Dermis microvascular lymphatic vessel endothelial cell (primary cell): ENCODE results near the gene PMM2. TPM values are rescaled to one million over a fixed set of nuclear protein-coding genes. Genes with fewer than 3 reads are reported as not detected.
"Not testable (repeated sequence)": the region's sequence is repeated elsewhere in the genome, so short reads cannot be mapped to it uniquely, and the experiment has no call there.

Source experiments
- DNase-seq, 2 donors: peaks; one replicate each; pipeline versions ENCODE4 v3.0.0 to v3.0.0-alpha.2; 2010; ENCODE audit warnings: low read depth in 2 of 2
- total RNA-seq: library from RNA; depleted of rRNA; stranded (reverse); fragments of >200 nt; gene quantifications from 2 replicates; pipeline ENCODE4 v1.2.1, GENCODE V29; 2014

The PMM2 gene
- total RNA-seq, 1 donor from 2014 or later = 13.5 TPM

DNA sequence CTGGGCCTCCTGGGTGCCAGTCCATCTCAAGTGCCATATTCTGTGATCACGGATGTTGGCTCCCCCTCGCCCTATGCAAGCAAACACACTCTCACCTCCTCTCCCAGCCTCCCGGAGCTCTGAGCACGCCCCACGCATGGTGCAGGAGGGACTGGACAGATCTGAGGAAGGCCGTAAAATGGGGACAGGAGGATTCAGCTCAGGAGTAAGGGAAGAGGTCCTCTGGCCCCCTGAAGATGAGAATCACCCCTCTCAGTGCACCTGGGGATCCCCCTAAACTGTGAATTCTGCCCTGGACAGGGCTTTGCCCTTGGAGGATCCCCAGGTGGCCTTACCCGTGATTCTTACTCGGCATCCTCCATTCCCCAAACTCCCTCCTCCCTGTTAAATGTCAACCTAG is 15.8 kb upstream of the PMM2 start:
- DNase-seq = no peak

DNA sequence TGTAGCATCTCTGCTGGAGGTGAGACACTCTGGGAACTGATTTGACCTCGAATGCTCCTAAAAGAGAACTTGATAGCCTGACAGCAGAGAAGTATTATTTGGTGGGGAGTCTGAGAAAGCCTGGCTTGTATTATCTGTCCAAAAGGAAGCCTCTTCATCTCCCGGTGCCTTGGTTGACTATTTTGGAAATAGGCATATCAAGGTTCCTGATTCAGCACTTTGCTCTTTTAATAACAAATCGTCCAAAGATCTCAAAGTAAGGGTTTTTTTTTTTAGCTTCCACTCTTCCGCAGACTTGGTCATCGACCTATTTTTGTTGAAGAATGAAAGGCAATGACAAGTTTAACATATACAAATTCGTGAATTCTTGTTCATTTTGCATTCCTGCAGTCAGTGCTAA is 15.0 kb upstream of the PMM2 start:
- DNase-seq = no peak

DNA sequence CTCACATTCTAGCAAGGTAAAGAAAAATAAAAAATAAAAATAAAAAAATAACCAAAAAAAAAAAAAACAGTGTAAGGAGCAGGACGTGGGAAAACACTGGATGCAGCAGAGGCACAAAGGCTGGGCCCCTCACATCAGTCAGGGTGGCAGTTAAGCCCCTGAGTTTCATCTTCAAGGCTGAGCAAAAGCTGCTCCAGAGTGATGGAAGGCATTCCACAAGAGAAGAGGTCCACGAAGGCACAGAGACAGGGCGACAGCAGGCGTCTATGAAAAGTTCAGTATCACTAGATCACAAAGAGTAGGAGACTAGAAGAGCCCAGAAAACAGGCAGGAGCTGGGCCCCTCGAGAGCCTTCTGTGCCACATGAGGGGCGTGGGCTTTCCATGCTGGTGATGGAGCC is 12.2 kb upstream of the PMM2 start:
- no peak for DNase-seq

DNA sequence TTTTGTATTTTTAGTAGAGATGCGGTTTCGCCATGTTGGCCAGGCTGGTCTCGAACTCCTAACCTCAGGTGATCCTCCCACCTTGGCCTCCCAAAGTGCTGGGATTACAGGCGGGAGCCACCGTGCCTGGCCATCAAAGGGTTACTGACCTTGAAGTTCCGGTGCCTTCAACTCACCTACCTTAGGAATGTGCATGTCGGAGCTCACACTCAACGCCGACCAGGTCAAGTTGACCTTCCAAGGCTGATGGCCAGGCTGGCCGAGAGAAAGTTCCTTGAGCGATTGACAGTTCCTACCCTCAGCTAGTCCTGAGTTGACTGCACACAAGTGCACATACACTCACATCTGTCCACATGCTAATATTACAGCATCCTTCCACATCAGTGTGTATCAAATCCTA is 11.3 kb upstream of the PMM2 start:
- not testable (repeated sequence) for DNase-seq

DNA sequence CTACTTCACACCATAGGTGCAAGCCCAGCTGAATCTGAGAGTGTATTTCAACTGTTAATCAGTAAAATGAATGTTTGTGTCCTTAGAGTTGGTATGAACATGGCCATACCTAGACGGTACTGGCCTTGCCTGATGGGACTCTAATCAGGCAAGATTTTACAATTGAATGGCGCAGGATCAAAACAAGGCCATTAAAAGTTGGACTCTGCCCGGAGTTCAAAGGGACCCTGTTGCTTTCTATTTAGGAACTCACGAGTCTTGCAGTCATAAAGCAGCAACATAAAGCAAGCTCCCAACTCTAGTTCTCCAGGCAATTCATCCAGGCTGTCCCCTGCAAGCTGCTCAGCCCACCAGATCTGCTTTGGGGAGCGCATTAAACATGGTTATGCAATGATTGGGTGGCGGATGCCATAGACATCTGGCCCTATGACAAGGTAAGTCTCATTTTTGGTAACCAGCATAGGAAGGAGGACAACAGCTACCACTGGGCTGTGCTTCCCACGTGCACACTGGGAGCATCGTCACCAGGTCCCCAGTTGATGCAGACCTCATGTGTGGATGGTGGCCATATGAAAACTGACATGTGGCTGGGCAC is 9.0 kb upstream of the PMM2 start:
- no peak for DNase-seq

DNA sequence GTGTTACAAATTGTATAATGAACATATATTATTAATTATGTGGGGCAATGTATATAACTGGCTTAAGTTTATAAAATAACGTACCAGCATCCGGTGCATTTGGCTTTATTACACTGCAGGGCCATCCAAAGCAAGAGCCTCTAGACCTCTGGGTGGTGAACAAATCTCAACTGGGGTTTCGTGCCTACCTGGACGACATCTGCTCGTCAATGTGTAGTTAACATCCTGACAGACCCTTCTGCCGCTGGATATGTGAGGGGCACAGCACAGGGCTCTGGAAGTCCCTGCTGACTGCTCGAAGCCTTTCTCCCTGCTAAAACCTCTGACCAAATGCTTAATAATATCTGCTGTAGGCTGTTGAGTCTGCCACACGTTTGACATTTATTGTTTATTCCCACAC is 2.5 kb upstream of the PMM2 start:
- DNase-seq = no peak

DNA sequence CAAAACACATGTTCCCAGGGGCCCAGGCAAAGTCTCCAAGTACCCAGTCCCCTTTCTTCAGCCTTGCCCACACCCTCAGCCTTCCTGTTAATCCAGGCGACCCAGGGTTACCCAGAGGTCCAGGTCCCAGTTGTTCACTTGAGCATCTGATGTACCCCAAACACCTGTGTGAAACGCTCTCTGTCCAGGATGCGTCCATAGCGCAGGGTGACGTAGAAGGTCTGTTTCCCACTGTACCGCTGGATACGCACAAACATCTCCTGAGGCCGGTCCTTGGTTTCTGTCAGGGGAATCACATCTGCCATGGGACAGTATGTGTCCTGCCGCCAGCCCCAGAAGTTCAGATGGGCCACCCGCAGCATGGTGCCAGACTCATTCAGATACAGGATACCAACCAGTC is 1.8 kb upstream of the PMM2 start:
- no peak for DNase-seq

DNA sequence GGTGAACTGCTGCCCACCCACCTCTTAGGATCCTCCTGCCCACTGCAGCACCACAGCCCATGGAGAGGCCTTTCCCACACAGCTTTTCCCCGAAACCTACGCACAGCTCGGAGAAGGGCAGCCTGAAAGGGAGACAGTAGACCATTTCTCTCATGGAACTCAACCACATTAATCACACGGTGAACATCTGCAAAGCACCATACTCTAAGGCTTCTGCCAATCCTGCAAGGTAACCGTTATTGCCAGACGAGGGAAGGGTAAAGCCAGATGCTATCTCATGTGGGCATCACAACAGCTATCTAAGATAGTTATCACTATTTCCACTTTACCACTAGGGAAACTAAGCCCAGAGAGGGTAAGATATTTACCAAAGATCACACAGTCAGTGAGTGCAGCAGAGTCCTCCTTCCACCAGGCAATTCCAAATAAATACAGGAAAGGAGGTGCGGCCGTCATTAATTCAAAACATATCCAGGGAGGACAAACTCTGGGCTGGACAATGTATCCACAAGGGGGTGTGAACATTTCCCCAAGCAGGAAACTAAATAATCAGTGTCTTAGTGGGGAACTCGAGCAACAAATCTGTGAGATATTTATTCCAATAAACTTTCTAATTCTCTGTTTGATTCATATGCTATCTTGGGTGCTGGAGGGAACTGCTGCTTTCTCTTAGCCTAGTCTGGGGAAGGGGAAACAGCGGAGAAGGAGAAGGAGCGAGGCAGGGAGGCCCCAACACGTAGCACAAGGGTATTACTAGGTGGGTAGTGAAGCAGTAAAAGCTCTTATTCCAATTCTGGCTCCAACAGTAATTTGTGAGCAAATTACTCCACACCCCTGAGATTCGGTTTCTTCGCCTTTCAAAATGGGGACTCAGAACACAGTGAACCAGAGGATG is 923 bp upstream of the PMM2 start:
- DNase-seq = peak in 1 of 2 donors; percentile 16

DNA sequence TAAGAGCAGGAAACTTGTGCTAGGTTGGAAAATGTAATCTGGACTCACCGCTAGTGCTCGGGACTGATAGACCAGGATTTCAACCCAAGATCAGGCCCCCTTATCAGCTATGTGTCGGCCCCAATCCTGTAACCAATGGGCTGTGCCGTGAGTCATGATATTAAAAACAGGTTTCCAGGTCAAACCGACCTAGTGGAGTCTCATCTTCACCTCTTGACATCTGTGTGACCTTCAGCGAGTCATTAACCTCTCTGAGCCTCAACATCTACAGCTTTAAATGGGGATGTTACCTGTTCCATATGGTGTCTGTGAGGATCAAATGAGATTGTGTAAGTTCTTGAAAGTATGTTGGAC is 512 bp downstream of the PMM2 start:
- peak in 1 of 2 donors; percentile 59 for DNase-seq

DNA sequence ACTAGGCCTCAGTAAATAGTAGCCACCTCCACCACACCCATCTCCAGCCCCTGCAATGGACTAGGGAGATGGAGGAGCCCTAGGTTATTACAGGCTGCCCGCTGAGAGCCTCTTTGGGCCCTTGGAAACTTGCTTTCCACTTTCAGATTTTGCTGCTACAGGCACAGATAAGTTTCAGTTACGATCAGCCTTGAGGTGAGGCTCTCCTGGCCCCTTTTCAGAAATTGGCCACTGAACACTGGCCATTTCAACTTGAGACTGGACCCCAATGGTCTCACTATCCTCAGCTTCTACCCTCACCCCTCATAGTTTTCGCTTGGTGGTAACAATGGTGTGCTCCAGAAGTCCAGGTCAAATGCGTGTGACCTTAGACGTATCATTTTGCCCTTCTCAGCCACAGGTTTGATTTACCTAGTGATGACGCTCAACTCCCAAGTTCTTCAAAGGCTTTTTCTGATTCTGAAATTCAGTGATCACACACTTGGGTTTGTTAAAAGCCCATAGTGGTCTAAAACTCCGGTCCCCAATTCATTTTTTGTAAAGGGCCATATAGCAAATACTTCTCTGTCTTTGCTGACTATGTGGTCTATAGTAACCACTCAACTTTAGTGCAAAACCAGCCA is 1.0 kb downstream of the PMM2 start:
- DNase-seq = no peak

DNA sequence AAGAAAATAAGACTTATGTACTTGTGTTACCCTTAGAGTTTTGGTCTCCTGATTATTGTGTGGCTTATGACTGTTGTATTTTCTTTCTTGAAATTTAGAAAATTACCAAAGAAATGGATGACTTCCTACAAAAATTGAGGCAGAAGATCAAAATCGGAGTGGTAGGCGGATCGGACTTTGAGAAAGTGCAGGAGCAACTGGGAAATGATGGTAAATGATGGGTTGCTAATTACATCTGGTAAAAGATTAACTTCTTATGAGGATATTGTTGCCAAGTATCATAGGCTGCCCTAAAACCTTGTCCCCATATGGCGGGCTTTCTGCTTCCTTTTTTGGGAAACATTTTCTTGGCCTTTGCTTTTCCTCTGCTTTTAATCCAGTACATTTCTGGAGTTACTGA is 4.1 kb downstream of the PMM2 start:
- no peak for DNase-seq

DNA sequence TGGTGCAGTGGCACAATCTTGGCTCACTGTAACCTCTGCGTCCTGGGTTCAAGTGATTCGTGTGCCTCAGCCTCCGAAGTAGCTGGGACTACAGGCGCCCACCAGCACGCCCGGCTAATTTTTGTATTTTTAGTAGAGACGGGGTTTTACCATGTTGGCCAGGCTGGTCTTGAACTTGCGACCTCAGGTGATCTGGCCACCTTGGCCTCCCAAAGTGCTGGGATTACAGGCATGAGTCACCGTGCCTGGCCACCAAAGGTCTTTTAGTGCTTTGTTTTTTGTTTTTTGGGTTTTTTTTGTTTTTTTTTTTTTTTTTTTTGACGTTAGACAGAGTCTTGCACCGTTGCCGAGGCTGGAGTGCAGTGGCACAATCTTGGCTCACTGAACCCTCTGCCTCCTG is 6.1 kb downstream of the PMM2 start:
- not testable (repeated sequence) for DNase-seq

DNA sequence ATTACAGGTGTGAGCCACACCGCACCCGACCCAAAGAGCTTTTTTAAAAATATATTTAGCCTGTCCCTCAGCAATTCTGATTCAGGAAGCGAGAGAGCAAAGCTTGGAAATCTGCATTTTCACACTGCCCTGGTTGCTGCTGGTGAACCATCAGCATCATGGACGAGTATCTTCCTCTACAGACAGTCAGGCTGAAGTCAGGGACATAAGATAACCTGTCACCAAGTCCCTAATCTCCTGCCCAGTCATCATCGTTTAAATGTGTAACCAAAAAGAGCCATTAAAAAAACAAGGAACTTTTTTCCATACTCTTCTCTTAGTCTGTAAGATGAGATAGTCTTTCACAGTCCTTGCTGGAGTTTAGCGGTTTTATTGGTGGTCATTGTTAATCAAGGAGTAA is 6.7 kb downstream of the PMM2 start:
- no peak for DNase-seq

DNA sequence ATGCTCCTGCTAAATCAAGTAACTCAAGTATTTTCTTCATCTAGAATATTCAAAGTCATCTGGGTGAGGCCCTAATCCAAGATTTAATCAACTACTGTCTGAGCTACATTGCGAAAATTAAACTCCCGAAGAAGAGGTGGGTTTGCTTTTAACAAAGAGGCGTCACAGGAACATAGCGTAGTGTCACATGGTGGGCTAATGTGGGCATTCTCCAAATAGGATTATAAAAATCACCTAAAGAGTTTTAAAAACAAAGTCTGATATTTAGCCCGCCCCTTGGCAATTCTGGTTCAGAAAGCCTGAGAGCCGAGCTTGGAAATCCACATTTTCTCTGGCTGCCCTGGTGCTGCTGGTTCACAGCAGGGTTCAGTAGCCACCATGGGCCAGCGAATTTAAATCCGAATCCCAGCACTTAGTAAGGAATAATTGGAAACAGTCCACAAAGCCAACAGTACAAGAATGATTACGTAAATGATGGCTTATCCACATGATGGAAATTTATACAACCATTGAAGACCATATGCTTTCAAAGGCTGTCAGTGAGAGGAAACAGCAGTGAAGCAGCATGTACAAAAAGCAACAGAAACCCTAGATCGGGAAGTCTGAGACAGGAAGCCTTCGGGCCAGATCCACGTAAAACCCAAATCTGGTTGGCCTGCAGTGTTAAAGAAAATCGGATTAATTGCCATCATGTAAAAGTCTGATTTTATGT is 8.8 kb downstream of the PMM2 start:
- DNase-seq = no peak

DNA sequence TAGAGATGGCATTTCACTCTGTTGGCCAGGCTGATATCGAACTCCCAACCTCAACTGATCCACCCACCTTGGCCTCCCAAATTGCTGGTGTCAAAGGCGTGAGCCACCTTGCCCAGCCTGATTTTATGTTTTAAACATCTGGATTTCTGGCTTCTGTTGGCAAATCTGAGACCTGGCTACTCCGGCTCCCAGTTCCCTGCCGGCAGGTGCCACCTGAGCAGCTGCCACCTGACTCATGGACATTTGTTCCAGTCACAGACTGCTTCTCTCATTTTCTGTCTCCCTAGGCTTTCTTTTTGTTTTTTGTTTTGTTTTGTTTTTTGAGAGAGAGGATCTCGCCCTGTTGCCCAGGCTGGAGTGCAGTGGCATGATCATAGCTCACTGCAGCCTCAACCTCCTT is 9.6 kb downstream of the PMM2 start:
- DNase-seq = no peak

DNA sequence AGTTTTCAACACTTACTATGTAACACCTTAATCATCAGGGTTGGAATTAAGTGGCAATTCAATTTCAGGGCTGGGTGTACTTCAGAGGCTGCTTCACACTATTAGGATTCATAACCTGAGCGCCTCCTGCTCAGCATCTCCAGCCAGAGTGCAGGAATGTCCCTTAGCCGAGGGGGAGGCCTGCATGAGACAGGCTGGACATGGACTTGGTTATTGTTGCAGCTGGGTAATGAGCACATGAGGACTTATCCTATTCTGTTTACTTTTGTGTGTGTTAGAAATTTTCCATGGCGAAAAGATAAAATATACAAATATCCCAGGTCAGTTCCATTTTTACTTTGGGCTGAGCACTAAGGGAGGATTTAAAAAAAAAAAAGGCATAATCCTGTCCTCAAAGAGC is 10.4 kb downstream of the PMM2 start:
- no peak for DNase-seq

DNA sequence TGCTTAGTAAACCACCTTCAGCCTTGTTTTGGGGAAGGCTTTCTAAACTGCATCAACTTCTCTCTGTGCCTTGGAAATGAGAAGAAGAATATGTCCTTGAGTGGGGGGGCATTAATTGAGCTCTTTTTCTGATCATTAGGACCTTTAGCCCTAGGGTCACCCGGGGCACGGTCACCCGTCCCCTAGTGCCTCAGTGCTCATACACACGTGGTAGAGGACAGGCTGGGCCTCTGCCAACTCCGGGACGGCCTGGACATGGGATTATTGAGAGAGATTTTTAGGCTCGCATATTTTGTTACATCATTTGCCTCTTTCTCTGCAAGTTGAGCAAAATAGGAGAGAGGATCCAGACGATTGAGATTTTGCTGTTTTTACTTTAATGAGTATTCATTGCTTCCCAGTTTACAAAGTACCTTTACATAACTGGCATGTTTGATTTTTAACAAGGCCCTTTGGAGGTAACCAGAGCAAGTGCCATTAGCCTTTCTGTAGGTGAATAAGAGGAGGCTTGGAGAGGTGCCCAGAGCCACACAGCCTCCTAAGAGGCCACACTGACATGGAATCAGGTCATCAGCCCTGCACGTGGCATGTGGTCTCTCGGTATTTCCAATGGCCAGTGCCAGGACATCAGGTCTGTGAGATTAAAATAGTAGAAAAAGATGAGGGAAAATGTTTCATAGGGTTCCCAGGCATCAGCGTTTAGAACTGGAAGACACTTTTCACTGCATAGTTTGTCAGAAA is 11.1 kb downstream of the PMM2 start:
- no peak for DNase-seq

DNA sequence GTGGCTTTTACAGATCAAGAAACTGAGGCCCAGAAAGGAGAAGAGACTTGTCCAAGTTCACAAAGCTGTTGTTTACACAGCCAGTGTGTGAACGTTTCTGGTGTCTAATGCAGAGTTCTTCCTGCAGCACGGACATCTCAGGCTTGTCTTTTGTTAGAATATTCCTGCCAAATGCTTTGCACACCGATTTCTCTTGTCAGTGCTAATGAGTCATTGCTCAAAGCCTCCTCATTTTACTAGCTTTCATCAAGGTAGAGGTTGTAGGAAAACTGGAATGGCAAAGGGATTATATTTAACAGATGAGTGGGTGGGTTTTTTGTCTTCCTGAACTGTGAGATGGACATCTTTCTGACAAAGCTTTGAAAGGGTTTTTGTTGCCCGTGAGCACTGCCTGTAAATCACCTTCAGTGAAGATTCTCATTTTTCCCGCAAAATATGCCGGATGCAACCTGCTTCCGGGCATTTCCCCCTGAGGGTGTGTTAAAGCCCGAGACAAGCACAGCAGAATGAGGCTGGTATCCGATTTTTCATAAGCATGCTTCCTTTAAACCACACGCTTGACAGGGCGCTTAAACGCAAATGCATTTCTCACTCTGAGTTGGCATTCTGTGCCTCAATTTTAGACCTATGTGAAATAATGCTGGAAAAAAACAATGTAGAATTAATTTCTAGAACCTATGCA is 14.7 kb downstream of the PMM2 start:
- no peak for DNase-seq

DNA sequence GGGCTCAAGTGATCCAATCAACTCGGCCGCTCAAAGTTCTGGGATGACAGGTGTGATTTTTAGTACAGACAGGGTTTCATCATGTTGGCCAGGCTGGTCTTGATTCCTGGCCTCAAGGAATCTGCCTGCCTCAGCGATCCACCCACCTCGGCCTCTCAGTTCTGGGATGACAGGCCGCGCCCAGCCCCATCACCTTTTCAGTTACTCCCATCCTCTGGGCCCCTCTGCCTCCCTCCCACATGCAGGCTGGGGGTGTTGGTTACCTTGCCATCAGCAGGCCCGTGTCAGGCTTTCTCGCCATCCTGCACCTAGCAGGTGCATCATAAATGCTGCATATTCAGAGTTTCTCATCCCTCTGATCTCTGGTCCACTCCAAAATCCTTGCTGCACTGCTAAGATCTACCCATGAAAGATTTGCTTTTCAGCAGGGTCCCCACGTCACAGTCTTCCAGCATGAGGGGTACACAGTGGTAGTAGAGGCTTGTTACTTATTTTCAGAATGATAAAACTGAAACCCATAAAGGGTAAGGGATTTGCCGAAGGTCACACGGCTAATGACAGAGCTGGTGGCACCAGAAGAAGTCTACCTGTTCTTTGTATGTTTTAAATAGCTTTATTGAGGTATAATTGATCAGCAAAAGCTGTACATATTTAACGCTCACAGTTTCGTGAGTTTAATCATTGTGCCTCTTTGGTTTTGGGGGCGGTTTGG is 16.6 kb downstream of the PMM2 start:
- no peak for DNase-seq

DNA sequence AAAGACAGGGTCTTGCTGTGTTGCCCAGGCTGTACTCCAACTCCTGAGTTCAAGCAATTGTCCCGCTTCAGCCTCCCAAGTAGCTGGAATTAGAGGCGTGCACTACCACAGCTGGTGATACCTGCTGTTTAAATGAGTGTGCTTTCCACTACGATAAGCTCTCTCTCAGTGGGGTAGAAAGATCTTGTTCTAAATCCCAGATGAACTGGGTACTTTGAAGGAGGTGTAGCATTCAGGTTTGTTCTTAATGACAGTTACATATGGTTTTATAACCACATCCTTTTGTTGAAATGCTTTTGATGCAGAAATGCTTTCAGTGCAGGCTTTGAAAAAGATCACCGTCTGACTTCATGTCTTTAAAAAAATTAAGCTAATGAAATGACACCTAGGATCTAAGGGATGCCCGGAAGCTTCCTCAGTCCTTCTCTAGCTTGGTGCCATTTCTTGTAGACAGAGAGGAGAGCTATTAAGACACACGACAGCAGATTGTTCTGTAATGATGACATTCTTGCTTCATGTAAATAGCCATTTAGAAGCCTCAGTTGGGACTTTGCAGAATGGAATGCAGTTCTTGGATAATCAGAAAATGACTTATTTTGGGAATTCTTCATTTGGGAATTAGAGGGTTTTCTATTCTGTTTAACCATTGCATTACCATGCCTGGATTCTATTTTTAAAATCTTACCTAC is 19.5 kb downstream of the PMM2 start:
- no peak for DNase-seq
